ENCODE results near the gene HLA-G. TPM values are rescaled to one million over a fixed set of nuclear protein-coding genes. Genes with fewer than 3 reads are reported as not detected.

Gene HLA-G
- total RNA-seq, 2 donors from 2014 or later: 0.78 TPM; not detected in 1

DNA sequence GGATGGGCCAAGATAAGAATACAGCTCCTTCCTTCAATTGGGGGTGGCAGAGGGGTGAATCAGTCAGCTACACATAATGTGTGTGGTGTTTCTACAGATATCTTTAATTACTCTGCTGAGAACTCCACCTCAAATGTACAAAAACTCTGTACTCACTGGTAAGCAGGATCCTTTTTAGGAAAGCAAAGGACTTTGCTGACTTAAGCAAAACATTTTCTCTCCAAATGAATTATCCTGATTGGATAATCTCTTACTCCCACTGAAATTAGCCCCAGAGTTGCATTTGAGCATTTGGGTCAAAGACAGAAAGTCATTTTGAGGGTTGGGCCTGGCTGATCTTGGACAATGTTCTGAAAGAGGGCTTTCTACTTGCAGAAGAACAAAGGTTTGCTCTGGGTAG is 13.4 kb downstream of the HLA-G start:
- DNase-seq: no peak
- intact Hi-C loops (cut with DNase I): no loop called here
- Histone ChIP-seq H3K27ac (no peak overlapping the region), H3K4me1 (no peaks in the 10 kb centered on the region), H3K4me3 (no peak overlapping the region), H3K27me3 (no peaks in the 10 kb centered on the region), H3K36me3 (replicated peaks in 1 of 2; ENCODE audit: insufficient read depth in 1 of 2, low read depth in 2 of 2) (no peaks in the 10 kb centered on the region), H3K9me3 (no peaks in the 10 kb centered on the region)
- no peak for ATAC-seq
- TF ChIP-seq, protein P1, sequence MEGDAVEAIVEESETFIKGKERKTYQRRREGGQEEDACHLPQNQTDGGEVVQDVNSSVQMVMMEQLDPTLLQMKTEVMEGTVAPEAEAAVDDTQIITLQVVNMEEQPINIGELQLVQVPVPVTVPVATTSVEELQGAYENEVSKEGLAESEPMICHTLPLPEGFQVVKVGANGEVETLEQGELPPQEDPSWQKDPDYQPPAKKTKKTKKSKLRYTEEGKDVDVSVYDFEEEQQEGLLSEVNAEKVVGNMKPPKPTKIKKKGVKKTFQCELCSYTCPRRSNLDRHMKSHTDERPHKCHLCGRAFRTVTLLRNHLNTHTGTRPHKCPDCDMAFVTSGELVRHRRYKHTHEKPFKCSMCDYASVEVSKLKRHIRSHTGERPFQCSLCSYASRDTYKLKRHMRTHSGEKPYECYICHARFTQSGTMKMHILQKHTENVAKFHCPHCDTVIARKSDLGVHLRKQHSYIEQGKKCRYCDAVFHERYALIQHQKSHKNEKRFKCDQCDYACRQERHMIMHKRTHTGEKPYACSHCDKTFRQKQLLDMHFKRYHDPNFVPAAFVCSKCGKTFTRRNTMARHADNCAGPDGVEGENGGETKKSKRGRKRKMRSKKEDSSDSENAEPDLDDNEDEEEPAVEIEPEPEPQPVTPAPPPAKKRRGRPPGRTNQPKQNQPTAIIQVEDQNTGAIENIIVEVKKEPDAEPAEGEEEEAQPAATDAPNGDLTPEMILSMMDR (IDR thresholded peaks at IDR 0.05): no peak
- no peak for TF ChIP-seq POLR2A (IDR thresholded peaks at IDR 0.05)

DNA sequence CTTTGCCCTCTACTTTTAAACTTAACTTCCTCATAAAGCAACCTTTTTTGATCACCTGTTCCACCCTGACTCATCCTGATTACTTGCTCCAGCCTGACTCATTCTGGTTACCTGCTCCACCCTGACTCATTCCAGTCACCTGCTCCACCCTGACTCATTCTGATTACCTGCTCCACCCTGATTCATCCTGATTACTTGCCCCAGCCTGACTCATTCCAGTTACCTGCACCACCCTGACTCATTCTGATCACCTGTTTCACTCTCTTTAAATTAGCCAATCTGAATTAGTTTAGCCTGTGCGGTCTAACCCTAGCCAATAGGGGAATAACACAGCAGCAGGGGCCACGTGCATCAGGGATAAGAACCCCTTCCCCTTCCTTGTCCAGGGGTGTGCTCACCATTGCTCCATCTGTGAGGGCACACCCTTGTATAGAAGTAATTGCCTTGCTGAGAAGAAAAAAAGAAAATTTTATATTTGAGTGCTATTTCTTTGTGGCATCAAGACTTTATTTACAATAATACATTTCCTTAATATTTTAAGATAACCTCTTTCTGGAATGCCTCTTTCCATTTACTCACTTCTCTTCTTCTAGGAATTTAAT is 17.9 kb downstream of the HLA-G start:
- 37 to 75% methylated on average over 2 of the region's 2 CpGs for WGBS, 2 donors
- TF ChIP-seq POLR2A (IDR thresholded peaks at IDR 0.05): no peak
- TF ChIP-seq, protein P1 (IDR thresholded peaks at IDR 0.05): no peak
- ATAC-seq: no peak
- H3K4me3 ChIP-seq: no peak overlapping the region
- H3K36me3 ChIP-seq (replicated peaks in 1 of 2; ENCODE audit: insufficient read depth in 1 of 2, low read depth in 2 of 2): no peaks in the 10 kb centered on the region
- H3K9me3 ChIP-seq: no peaks in the 10 kb centered on the region
- H3K4me1 ChIP-seq: no peaks in the 10 kb centered on the region
- H3K27me3 ChIP-seq: no peaks in the 10 kb centered on the region
- no peak overlapping the region for H3K27ac ChIP-seq
- DNase-seq: no peak
- intact Hi-C loops (cut with DNase I): no loop called here

DNA sequence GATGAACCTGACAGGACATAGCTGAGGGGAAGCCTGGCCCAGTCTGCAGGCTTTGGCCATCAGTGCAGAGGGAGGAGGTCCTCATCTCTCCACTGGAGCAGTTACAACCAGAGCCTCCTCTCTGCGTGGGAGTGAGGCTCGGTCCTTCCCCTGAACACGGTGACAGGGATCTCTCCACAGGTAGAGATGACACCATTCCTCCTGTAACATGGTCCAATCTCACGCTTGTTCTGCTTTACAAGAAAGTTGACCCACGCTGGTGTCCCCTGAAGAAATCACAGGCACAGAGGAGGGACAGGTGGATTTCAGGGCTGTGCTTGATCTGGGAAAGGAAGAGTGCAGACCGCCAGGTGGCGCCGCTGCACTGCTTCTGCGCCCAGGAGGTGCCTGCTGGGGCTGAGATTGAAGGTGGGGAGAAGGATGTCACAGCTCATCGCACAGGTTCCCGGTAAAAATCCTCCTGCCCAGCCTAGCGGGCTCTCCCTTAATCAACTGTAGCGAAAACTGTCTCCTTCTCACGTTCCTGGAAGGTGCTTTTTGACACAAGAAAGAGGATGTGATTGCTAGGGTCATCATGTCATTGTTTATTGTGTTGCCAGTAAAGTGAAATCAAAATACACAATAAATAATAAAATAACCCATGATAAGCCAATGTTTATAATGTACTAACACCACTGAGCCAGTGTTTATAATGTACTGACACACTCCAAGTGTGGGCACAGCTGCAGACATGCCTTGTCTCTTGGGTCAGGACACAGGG is 20.4 kb downstream of the HLA-G start:
- peak; percentile 79 for ATAC-seq
- intact Hi-C loops (cut with DNase I): no loop called here

DNA sequence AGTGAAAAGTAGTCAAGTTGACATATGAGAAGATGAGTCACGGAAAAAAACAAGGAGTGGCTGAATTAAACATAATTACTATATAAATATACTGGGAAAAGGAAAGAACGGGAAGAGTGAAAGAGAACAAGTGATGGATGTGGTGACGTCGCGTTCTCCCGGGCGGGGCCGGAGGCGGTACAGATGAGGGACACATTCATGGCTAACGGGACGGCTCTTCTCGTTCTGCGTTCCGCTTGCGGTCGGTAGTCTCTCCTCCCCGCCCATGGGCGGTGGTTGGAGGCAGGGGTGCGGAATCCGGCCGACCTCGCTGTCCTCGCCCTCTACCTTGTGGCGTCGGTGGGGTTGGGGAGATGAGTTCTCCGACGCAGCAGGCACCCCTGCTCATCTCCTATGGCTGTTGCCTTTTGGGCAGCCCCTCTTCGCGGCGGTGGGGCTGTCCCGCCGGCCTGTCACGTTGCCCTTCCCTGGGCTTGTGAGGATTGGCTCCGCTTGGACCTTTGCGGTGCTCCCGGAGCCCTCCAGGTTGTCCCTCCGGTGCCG is 22.5 kb downstream of the HLA-G start:
- DNase-seq: peak in 1 of 4 donors; percentile 23
- 20 to 35% methylated on average over 31 to 38 of the region's 38 CpGs for WGBS, 2 donors
- Histone ChIP-seq H3K4me1 (no peaks in the 10 kb centered on the region), H3K9me3 (no peaks in the 10 kb centered on the region), H3K4me3 (no peak overlapping the region), H3K27ac (no peak overlapping the region), H3K36me3 (replicated peaks in 1 of 2; ENCODE audit: insufficient read depth in 1 of 2, low read depth in 2 of 2) (no peaks in the 10 kb centered on the region), H3K27me3 (no peaks in the 10 kb centered on the region)
- TF ChIP-seq POLR2A (IDR thresholded peaks at IDR 0.05): no peak
- ATAC-seq: no peak
- intact Hi-C loops (cut with DNase I): loop anchor here (5.0 kb wide), 1 partner anchor 157 kb away; no protein-coding TSS in a partner anchor

More for the DNA sequence above, 20.4 kb downstream of the HLA-G start:
- Histone ChIP-seq H3K27ac (no peak overlapping the region), H3K36me3 (replicated peaks in 1 of 2; ENCODE audit: insufficient read depth in 1 of 2, low read depth in 2 of 2) (no peaks in the 10 kb centered on the region), H3K27me3 (no peaks in the 10 kb centered on the region), H3K4me3 (no peak overlapping the region), H3K9me3 (no peaks in the 10 kb centered on the region), H3K4me1 (no peaks in the 10 kb centered on the region)
- DNase-seq: peak; percentile 76 to 86 (median 81)
- TF ChIP-seq POLR2A (IDR thresholded peaks at IDR 0.05): no peak
- TF ChIP-seq, protein P1 (IDR thresholded peaks at IDR 0.05): peak; percentile 71 to 95 (median 91)
- 5 to 8% methylated on average over 14 of the region's 14 CpGs for WGBS, 2 donors

DNA sequence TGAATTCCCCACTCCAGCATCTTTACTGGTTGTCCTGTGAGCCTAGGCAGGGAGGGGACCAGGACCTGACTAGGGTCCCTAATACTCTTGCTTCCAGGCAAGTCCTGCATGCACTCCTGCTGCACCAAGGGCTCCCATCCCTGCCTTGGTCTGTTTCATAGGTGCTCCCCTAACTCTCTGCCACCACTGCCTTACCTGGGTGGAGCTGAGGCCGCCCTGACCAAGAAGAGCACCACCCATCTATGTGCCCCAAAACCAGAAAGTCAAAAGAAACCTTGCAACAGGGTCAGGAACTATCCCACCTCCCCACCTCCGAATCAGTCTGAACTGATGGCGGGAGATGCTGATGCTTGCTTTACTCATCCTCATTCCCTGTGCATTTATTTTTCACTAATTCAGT is 23.6 kb downstream of the HLA-G start:
- TF ChIP-seq, protein P1 (IDR thresholded peaks at IDR 0.05): no peak
- no peak for TF ChIP-seq POLR2A (IDR thresholded peaks at IDR 0.05)
- Histone ChIP-seq H3K4me3 (no peak overlapping the region), H3K36me3 (replicated peaks in 1 of 2; ENCODE audit: insufficient read depth in 1 of 2, low read depth in 2 of 2) (no peaks in the 10 kb centered on the region), H3K9me3 (no peaks in the 10 kb centered on the region), H3K4me1 (no peaks in the 10 kb centered on the region), H3K27me3 (no peaks in the 10 kb centered on the region), H3K27ac (no peak overlapping the region)
- intact Hi-C loops (cut with DNase I): loop anchor here (5.0 kb wide), 1 partner anchor 156 kb away; no protein-coding TSS in a partner anchor
- ATAC-seq (no peak), DNase-seq (no peak)
- 79 to 81% methylated on average over 3 of the region's 3 CpGs for WGBS, 2 donors
